Astrocyte (in vitro differentiated cells and primary cell): ENCODE measurements around the gene KRTAP9-4. TPM values are rescaled to one million over a fixed set of nuclear protein-coding genes. Genes with fewer than 3 reads are reported as not detected.

ENCODE experiments used
- DNase-seq: peaks from one replicate; pipeline ENCODE4 v3.0.0-alpha.2; 2010; ENCODE audit warnings: low read depth
- FAIRE-seq: peaks from 2 replicates; lab custom pipeline; 2011; peaks lifted over from hg19 to GRCh38; lab: Jason Lieb, UNC
- H2AFZ ChIP-seq: 2 replicates; pipeline ENCODE4 v1.6.0; 2012; ENCODE audit warnings: low read depth, low read length, inconsistent platforms
- H3K27ac ChIP-seq: 2 replicates; pipeline ENCODE4 v1.5.1; 2011; ENCODE audit warnings: low read depth, low read length, inconsistent platforms
- H3K27me3 ChIP-seq: 2 replicates; pipeline ENCODE4 v1.6.0; 2011; ENCODE audit warnings: low read length, inconsistent platforms; ENCODE audit not compliant: insufficient read depth
- H3K36me3 ChIP-seq: 2 replicates; pipeline ENCODE4 v1.5.1; 2011; ENCODE audit warnings: low read length, inconsistent platforms; ENCODE audit not compliant: insufficient read depth
- H3K4me1 ChIP-seq: 2 replicates; pipeline ENCODE4 v1.5.1; 2011; ENCODE audit warnings: low read length, inconsistent platforms; ENCODE audit not compliant: insufficient read depth
- H3K4me2 ChIP-seq: 2 replicates; pipeline ENCODE4 v1.6.0; 2012; ENCODE audit warnings: low read length, inconsistent platforms
- H3K4me3 ChIP-seq: 2 replicates; pipeline ENCODE4 v1.5.1; 2011; ENCODE audit warnings: low read depth, mild to moderate bottlenecking, low read length, inconsistent platforms; ENCODE audit not compliant: insufficient read depth
- H3K79me2 ChIP-seq: 2 replicates; pipeline ENCODE4 v1.6.0; 2012; ENCODE audit warnings: mild to moderate bottlenecking, low read length, inconsistent platforms; ENCODE audit not compliant: insufficient read depth
- H3K9ac ChIP-seq: 2 replicates; pipeline ENCODE4 v1.6.0; 2012; ENCODE audit warnings: mild to moderate bottlenecking, low read length, inconsistent platforms
- H3K9me3 ChIP-seq: 2 replicates; pipeline ENCODE4 v1.5.1; 2012; ENCODE audit warnings: low read depth, mild to moderate bottlenecking, low read length, inconsistent platforms; ENCODE audit not compliant: insufficient read depth
- H4K20me1 ChIP-seq: 2 replicates; pipeline ENCODE4 v1.6.0; 2012; ENCODE audit warnings: low read length, inconsistent platforms; ENCODE audit not compliant: insufficient read depth
- H3K27ac Mint-ChIP-seq: one replicate; pipeline ENCODE4 v1.8.0; 2021; ENCODE audit warnings: mild to moderate bottlenecking, mixed read lengths; ENCODE audit not compliant: unreplicated experiment
- H3K27me3 Mint-ChIP-seq: one replicate; pipeline ENCODE4 v1.8.0; 2021; ENCODE audit warnings: low read depth, mixed read lengths; ENCODE audit not compliant: unreplicated experiment
- H3K36me3 Mint-ChIP-seq: one replicate; pipeline ENCODE4 v1.8.0; 2021; ENCODE audit warnings: low read depth, mixed read lengths; ENCODE audit not compliant: unreplicated experiment
- H3K4me1 Mint-ChIP-seq: one replicate; pipeline ENCODE4 v1.8.0; 2021; ENCODE audit warnings: low read depth, mixed read lengths; ENCODE audit not compliant: unreplicated experiment
- H3K4me3 Mint-ChIP-seq: one replicate; pipeline ENCODE4 v1.8.0; 2021; ENCODE audit warnings: mild to moderate bottlenecking, moderate library complexity, mixed read lengths; ENCODE audit not compliant: unreplicated experiment
- H3K9me3 Mint-ChIP-seq: one replicate; pipeline ENCODE4 v1.8.0; 2021; ENCODE audit warnings: mild to moderate bottlenecking, mixed read lengths; ENCODE audit not compliant: unreplicated experiment
- EZH2 ChIP-seq: IDR thresholded peaks from 2 replicates; pipeline ENCODE4 v1.6.1; 2012; ENCODE audit warnings: mild to moderate bottlenecking, low read length, inconsistent platforms; ENCODE audit not compliant: insufficient read depth
- total RNA-seq: library from RNA; stranded (reverse); gene quantifications from 2 replicates; pipeline ENCODE4 v1.2.1, GENCODE V29; 2021
- TF ChIP-seq, protein P1 (sequence below): IDR thresholded peaks from 2 replicates; pipeline ENCODE4 v1.5.1; 2011; ENCODE audit warnings: low read depth, mild to moderate bottlenecking, inconsistent platforms, low read length, moderate library complexity; ENCODE audit not compliant: insufficient read depth

The KRTAP9-4 gene
- total RNA-seq, 1 donor from 2014 or later, result not detected

DNA sequence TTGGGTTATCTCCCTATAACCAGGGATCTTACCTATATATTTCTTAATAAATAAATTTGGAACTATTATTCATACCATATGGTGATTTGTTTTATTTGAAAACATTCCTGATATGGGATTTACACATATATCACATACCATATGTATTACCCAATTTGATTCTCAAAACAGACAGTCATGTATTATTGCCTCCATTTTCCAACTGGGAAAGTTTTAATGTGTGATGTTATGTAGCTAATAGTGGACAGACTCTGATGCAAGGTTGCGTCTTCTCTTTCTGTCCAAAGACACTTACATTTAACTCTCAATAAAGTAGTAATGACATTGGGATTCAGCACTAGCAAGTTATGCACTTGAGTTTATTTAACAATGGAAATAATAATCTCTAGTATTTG, 6.8 kb downstream of the KRTAP9-4 start:
- Mint-ChIP-seq H3K27me3 (peaks cover 34% of the 10 kb centered on the region), H3K36me3 (no peaks in the 10 kb centered on the region), H3K4me1 (peaks cover 2% of the 10 kb centered on the region), H3K4me3 (no peak overlapping the region), H3K27ac (no peak overlapping the region), H3K9me3 (no peaks in the 10 kb centered on the region)
- no peak for TF ChIP-seq EZH2
- Histone ChIP-seq H3K36me3 (no peaks in the 10 kb centered on the region), H3K4me1 (no peaks in the 10 kb centered on the region), H3K27ac (no peak overlapping the region), H4K20me1 (no peaks in the 10 kb centered on the region), H3K4me3 (no peak overlapping the region), H3K79me2 (no peaks in the 10 kb centered on the region), H3K4me2 (no peak overlapping the region), H3K9ac (no peak overlapping the region), H3K9me3 (no peaks in the 10 kb centered on the region), H3K27me3 (no peaks in the 10 kb centered on the region), H2AFZ (no peak overlapping the region)
- DNase-seq (no peak), FAIRE-seq (peak; percentile 5)

DNA sequence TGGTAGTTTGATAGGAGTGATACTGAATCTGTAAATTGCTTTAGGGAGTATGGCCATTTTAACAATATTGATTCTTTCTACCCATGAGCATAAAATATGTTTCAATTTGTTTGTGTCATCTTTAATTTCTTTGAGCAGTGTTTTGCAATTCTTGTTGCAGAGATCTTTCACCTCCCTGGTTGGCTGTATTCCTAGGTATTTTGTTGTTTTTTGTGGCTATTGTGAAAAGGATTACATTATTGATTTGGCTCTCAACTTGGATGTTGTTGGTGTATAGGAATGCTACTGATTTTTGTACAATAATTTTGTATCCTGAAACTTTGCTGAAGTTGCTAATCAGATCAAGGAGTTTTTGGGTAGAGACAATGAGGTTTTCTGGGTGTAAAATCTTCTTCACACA, 8.9 kb downstream of the KRTAP9-4 start:
- TF ChIP-seq EZH2, result no peak
- TF ChIP-seq, protein P1, sequence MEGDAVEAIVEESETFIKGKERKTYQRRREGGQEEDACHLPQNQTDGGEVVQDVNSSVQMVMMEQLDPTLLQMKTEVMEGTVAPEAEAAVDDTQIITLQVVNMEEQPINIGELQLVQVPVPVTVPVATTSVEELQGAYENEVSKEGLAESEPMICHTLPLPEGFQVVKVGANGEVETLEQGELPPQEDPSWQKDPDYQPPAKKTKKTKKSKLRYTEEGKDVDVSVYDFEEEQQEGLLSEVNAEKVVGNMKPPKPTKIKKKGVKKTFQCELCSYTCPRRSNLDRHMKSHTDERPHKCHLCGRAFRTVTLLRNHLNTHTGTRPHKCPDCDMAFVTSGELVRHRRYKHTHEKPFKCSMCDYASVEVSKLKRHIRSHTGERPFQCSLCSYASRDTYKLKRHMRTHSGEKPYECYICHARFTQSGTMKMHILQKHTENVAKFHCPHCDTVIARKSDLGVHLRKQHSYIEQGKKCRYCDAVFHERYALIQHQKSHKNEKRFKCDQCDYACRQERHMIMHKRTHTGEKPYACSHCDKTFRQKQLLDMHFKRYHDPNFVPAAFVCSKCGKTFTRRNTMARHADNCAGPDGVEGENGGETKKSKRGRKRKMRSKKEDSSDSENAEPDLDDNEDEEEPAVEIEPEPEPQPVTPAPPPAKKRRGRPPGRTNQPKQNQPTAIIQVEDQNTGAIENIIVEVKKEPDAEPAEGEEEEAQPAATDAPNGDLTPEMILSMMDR, result no peak
- H3K9ac ChIP-seq, result no peak overlapping the region
- peaks cover 2% of the 10 kb centered on the region for H3K4me1 Mint-ChIP-seq
- H2AFZ ChIP-seq, result no peak overlapping the region
- H3K79me2 ChIP-seq, result no peaks in the 10 kb centered on the region
- H3K4me1 ChIP-seq, result no peaks in the 10 kb centered on the region
- H4K20me1 ChIP-seq, result no peaks in the 10 kb centered on the region
- H3K36me3 ChIP-seq, result no peaks in the 10 kb centered on the region
- H3K4me3 Mint-ChIP-seq, result no peak overlapping the region
- peaks cover 29% of the 10 kb centered on the region for H3K27me3 Mint-ChIP-seq
- H3K36me3 Mint-ChIP-seq, result no peaks in the 10 kb centered on the region
- DNase-seq, result no peak
- H3K4me3 ChIP-seq, result no peak overlapping the region
- no peak overlapping the region for H3K27ac Mint-ChIP-seq
- H3K27ac ChIP-seq, result no peak overlapping the region
- H3K4me2 ChIP-seq, result no peak overlapping the region
- peaks cover 2% of the 10 kb centered on the region for H3K27me3 ChIP-seq
- no peaks in the 10 kb centered on the region for H3K9me3 Mint-ChIP-seq
- no peak for FAIRE-seq
- no peaks in the 10 kb centered on the region for H3K9me3 ChIP-seq

DNA sequence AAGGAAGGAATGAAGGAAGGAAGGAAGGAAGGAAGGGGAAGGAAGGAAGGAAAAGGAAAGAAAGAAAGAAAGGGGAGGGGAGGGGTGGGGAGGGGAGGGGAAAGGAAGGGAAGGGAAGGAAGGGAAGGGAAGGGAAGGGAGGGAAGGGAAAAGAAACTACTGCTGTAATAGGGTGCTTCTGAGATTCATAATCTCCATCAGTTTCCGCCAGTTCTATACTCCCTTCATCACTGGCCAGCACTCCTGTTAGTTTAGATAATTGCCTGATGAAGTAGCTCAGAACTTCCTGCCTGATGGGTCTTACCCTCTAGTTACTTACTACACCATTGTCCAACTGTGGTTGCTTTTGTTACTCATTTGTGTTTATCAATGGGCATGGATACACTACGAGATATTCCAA, 13.7 kb downstream of the KRTAP9-4 start:
- Histone ChIP-seq H3K4me3 (no peak overlapping the region), H3K4me1 (no peaks in the 10 kb centered on the region), H3K9me3 (no peaks in the 10 kb centered on the region), H3K27me3 (peaks cover 2% of the 10 kb centered on the region), H3K79me2 (no peaks in the 10 kb centered on the region), H3K36me3 (no peaks in the 10 kb centered on the region), H4K20me1 (no peaks in the 10 kb centered on the region), H2AFZ (no peak overlapping the region), H3K4me2 (no peak overlapping the region), H3K9ac (no peak overlapping the region), H3K27ac (no peak overlapping the region)
- Mint-ChIP-seq H3K27me3 (peaks cover 16% of the 10 kb centered on the region), H3K36me3 (no peaks in the 10 kb centered on the region), H3K4me1 (peaks cover 2% of the 10 kb centered on the region), H3K27ac (no peak overlapping the region), H3K9me3 (no peaks in the 10 kb centered on the region), H3K4me3 (no peak overlapping the region)
- no peak for FAIRE-seq
- DNase-seq, result no peak
- TF ChIP-seq, protein P1, result no peak
- TF ChIP-seq EZH2, result no peak
